Measurements from ENCODE around the gene CHP1.

The CHP1 gene

DNA sequence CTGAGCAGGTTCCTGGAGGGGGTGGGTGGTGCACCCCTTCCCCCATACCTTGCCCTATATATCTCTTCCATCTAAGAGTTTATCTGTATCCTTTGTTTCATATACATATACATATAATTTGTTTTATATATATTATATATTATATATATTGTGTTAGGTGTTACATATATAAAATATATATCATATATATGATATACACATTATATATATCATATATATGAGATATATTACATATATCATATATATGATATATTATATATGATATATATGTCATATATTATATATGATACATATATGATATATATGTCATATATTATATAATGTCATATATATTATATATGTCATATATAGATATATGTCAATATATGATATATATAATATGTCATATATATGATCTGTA is 31.6 kb upstream of the CHP1 start:
- Histone ChIP-seq H3K23ac (ENCODE audit: low read depth, low read length, poor library complexity) (no peak overlapping the region), H3K27ac (replicated peaks; ENCODE audit: low read length) (no peak overlapping the region), H3K36me3 (replicated peaks in 1 of 2; ENCODE audit: control insufficient read depth in 2 of 2, insufficient read depth in 2 of 2, low read length in 2 of 2) (no peaks in the 10 kb centered on the region), H2BK5ac (ENCODE audit: low read length) (no peak overlapping the region), H3K4me3 (ENCODE audit: low read length in 2 of 2) (no peak overlapping the region), H3K4me1 (ENCODE audit: control insufficient read depth in 2 of 2, insufficient read depth in 1 of 2, low read depth in 1 of 2, low read length in 2 of 2) (no peaks in the 10 kb centered on the region), H3K4me2 (ENCODE audit: insufficient read depth, low read length, poor library complexity, severe bottlenecking) (no peak overlapping the region), H3K27me3 (ENCODE audit: control insufficient read depth in 3 of 3, insufficient read depth in 3 of 3, low read depth in 1 of 3, low read length in 3 of 3) (no peaks in the 10 kb centered on the region), H2BK120ac (ENCODE audit: low read depth, low read length) (no peak overlapping the region), H3K18ac (ENCODE audit: low read length) (no peak overlapping the region), H2BK12ac (ENCODE audit: low read length) (no peak overlapping the region), H3K9me3 (replicated peaks in 1 of 2; ENCODE audit: control insufficient read depth in 2 of 2, insufficient read depth in 1 of 2, low read depth in 1 of 2, low read length in 2 of 2) (no peaks in the 10 kb centered on the region), H2AK5ac (ENCODE audit: low read depth, low read length) (no peak overlapping the region), H4K91ac (ENCODE audit: low read depth, low read length, poor library complexity) (no peak overlapping the region), H3K9ac (ENCODE audit: low read depth, low read length, poor library complexity) (no peak overlapping the region), H3K79me1 (ENCODE audit: low read depth, low read length) (no peaks in the 10 kb centered on the region), H2AFZ (ENCODE audit: low read length) (no peak overlapping the region), H3K4ac (ENCODE audit: low read length) (no peak overlapping the region), H3K14ac (ENCODE audit: low read length) (no peak overlapping the region), H2BK15ac (ENCODE audit: low read length) (no peak overlapping the region), H4K8ac (ENCODE audit: low read depth, low read length) (no peak overlapping the region)
- no peak for DNase-seq (ENCODE audit: low spot score)

- no peaks in the 10 kb centered on the region for H3K27me3 ChIP-seq (ENCODE audit: control insufficient read depth in 3 of 3, insufficient read depth in 3 of 3, low read depth in 1 of 3, low read length in 3 of 3)
- WGBS, 2 donors (ENCODE audit: extremely low coverage in 2 of 2, insufficient read length in 2 of 2, insufficient replicate concordance in 1 of 2): no CpG with 5 or more reads among the region's 7 CpGs
- no peak overlapping the region for H4K91ac ChIP-seq (ENCODE audit: low read depth, low read length, poor library complexity)
- no peak overlapping the region for H3K4me3 ChIP-seq (ENCODE audit: low read length in 2 of 2)
- H3K4me1 ChIP-seq (ENCODE audit: control insufficient read depth in 2 of 2, insufficient read depth in 1 of 2, low read depth in 1 of 2, low read length in 2 of 2): no peaks in the 10 kb centered on the region
- H3K27ac ChIP-seq (replicated peaks; ENCODE audit: low read length): no peak overlapping the region
- no peak overlapping the region for H3K14ac ChIP-seq (ENCODE audit: low read length)
- no peaks in the 10 kb centered on the region for H3K9me3 ChIP-seq (replicated peaks in 1 of 2; ENCODE audit: control insufficient read depth in 2 of 2, insufficient read depth in 1 of 2, low read depth in 1 of 2, low read length in 2 of 2)
- H3K36me3 ChIP-seq (replicated peaks in 1 of 2; ENCODE audit: control insufficient read depth in 2 of 2, insufficient read depth in 2 of 2, low read length in 2 of 2): no peaks in the 10 kb centered on the region
- no peak overlapping the region for H3K4me2 ChIP-seq (ENCODE audit: insufficient read depth, low read length, poor library complexity, severe bottlenecking)
- no peak for DNase-seq (ENCODE audit: low spot score)
- no peaks in the 10 kb centered on the region for H3K79me1 ChIP-seq (ENCODE audit: low read depth, low read length)
- no peak overlapping the region for H2AFZ ChIP-seq (ENCODE audit: low read length)
- no peak overlapping the region for H2BK15ac ChIP-seq (ENCODE audit: low read length)
- H3K4ac ChIP-seq (ENCODE audit: low read length): no peak overlapping the region
- H2BK5ac ChIP-seq (ENCODE audit: low read length): no peak overlapping the region
- no peak overlapping the region for H2AK5ac ChIP-seq (ENCODE audit: low read depth, low read length)
- H3K23ac ChIP-seq (ENCODE audit: low read depth, low read length, poor library complexity): no peak overlapping the region
- no peak overlapping the region for H3K18ac ChIP-seq (ENCODE audit: low read length)
- no peak overlapping the region for H2BK120ac ChIP-seq (ENCODE audit: low read depth, low read length)
- H3K9ac ChIP-seq (ENCODE audit: low read depth, low read length, poor library complexity): no peak overlapping the region
- H4K8ac ChIP-seq (ENCODE audit: low read depth, low read length): no peak overlapping the region
- H2BK12ac ChIP-seq (ENCODE audit: low read length): no peak overlapping the region
Observed at GRCh38 chr15:41203395-41203794, 27.7 kb upstream of the CHP1 start.

- Histone ChIP-seq H3K4me3 (ENCODE audit: low read length in 2 of 2) (no peak overlapping the region), H2AFZ (ENCODE audit: low read length) (no peak overlapping the region), H2BK12ac (ENCODE audit: low read length) (no peak overlapping the region), H2BK120ac (ENCODE audit: low read depth, low read length) (no peak overlapping the region), H3K4me2 (ENCODE audit: insufficient read depth, low read length, poor library complexity, severe bottlenecking) (no peak overlapping the region), H3K18ac (ENCODE audit: low read length) (no peak overlapping the region), H3K4ac (ENCODE audit: low read length) (no peak overlapping the region), H3K14ac (ENCODE audit: low read length) (no peak overlapping the region), H3K9ac (ENCODE audit: low read depth, low read length, poor library complexity) (no peak overlapping the region), H2BK5ac (ENCODE audit: low read length) (no peak overlapping the region), H3K27ac (replicated peaks; ENCODE audit: low read length) (no peak overlapping the region), H2AK5ac (ENCODE audit: low read depth, low read length) (no peak overlapping the region), H3K36me3 (replicated peaks in 1 of 2; ENCODE audit: control insufficient read depth in 2 of 2, insufficient read depth in 2 of 2, low read length in 2 of 2) (no peaks in the 10 kb centered on the region), H3K27me3 (ENCODE audit: control insufficient read depth in 3 of 3, insufficient read depth in 3 of 3, low read depth in 1 of 3, low read length in 3 of 3) (no peaks in the 10 kb centered on the region), H4K8ac (ENCODE audit: low read depth, low read length) (no peak overlapping the region), H3K23ac (ENCODE audit: low read depth, low read length, poor library complexity) (no peak overlapping the region), H3K9me3 (replicated peaks in 1 of 2; ENCODE audit: control insufficient read depth in 2 of 2, insufficient read depth in 1 of 2, low read depth in 1 of 2, low read length in 2 of 2) (no peaks in the 10 kb centered on the region), H3K79me1 (ENCODE audit: low read depth, low read length) (no peaks in the 10 kb centered on the region), H4K91ac (ENCODE audit: low read depth, low read length, poor library complexity) (no peak overlapping the region), H2BK15ac (ENCODE audit: low read length) (no peak overlapping the region), H3K4me1 (ENCODE audit: control insufficient read depth in 2 of 2, insufficient read depth in 1 of 2, low read depth in 1 of 2, low read length in 2 of 2) (no peaks in the 10 kb centered on the region)
- no CpG with 5 or more reads among the region's 3 CpGs for WGBS, 2 donors (ENCODE audit: extremely low coverage in 2 of 2, insufficient read length in 2 of 2, insufficient replicate concordance in 1 of 2)
- DNase-seq (ENCODE audit: low spot score): no peak
Observed at GRCh38 chr15:41205315-41205714, 25.8 kb upstream of the CHP1 start.

DNA sequence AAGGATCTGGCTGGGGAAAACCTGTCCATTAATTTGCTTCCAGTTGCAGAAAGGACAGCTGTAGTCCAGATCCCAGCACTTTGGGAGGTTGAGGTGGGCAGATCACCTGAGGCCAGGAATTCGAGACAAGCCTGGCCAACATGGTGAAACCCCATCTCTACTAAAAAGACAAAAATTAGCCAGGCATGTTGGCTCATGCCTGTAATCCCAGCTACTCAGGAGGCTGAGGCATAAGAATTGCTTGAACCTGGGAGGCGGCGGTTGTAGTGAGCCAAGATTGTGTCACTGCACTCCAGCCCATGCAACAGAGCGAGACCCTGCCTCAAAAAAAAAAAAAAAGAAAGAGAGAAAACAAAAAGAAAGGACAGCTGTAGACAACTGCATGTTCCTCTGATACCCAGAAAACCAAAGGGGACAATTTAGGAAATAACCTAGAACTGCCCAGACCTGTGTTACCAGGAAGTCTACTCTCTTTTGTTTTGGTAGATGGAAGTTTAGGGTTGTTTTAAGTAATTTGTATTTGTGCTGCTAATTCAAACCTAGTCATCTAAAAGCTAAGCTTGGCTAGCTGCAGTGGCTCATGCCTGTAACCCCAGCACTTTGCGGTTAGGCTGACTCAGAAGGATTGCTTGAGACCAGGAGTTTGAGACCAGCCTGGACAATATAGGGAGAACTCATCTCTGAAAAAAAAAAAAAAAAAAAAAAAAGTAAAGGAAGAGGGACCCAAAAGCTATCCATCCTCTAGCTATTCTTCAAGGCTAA is 23.2 kb upstream of the CHP1 start:
- no peak overlapping the region for H4K8ac ChIP-seq (ENCODE audit: low read depth, low read length)
- no CpG with 5 or more reads among the region's 5 CpGs for WGBS, 2 donors (ENCODE audit: extremely low coverage in 2 of 2, insufficient read length in 2 of 2, insufficient replicate concordance in 1 of 2)
- no peak overlapping the region for H3K4me2 ChIP-seq (ENCODE audit: insufficient read depth, low read length, poor library complexity, severe bottlenecking)
- H2BK15ac ChIP-seq (ENCODE audit: low read length): no peak overlapping the region
- DNase-seq (ENCODE audit: low spot score): no peak
- H3K27ac ChIP-seq (replicated peaks; ENCODE audit: low read length): no peak overlapping the region
- no peak overlapping the region for H3K14ac ChIP-seq (ENCODE audit: low read length)
- no peak overlapping the region for H3K18ac ChIP-seq (ENCODE audit: low read length)
- no peak overlapping the region for H3K9ac ChIP-seq (ENCODE audit: low read depth, low read length, poor library complexity)
- H3K4me1 ChIP-seq (ENCODE audit: control insufficient read depth in 2 of 2, insufficient read depth in 1 of 2, low read depth in 1 of 2, low read length in 2 of 2): no peaks in the 10 kb centered on the region
- no peak overlapping the region for H3K4ac ChIP-seq (ENCODE audit: low read length)
- no peak overlapping the region for H2BK120ac ChIP-seq (ENCODE audit: low read depth, low read length)
- no peaks in the 10 kb centered on the region for H3K9me3 ChIP-seq (replicated peaks in 1 of 2; ENCODE audit: control insufficient read depth in 2 of 2, insufficient read depth in 1 of 2, low read depth in 1 of 2, low read length in 2 of 2)
- H3K4me3 ChIP-seq (ENCODE audit: low read length in 2 of 2): no peak overlapping the region
- H3K36me3 ChIP-seq (replicated peaks in 1 of 2; ENCODE audit: control insufficient read depth in 2 of 2, insufficient read depth in 2 of 2, low read length in 2 of 2): no peaks in the 10 kb centered on the region
- H2AFZ ChIP-seq (ENCODE audit: low read length): peak overlapping the region; percentile 10
- no peak overlapping the region for H3K23ac ChIP-seq (ENCODE audit: low read depth, low read length, poor library complexity)
- H3K27me3 ChIP-seq (ENCODE audit: control insufficient read depth in 3 of 3, insufficient read depth in 3 of 3, low read depth in 1 of 3, low read length in 3 of 3): peaks cover 0 to 2% (median 0%) of the 10 kb centered on the region in 3 experiments
- no peak overlapping the region for H2BK12ac ChIP-seq (ENCODE audit: low read length)
- H2BK5ac ChIP-seq (ENCODE audit: low read length): no peak overlapping the region
- H4K91ac ChIP-seq (ENCODE audit: low read depth, low read length, poor library complexity): no peak overlapping the region
- H2AK5ac ChIP-seq (ENCODE audit: low read depth, low read length): no peak overlapping the region
- no peaks in the 10 kb centered on the region for H3K79me1 ChIP-seq (ENCODE audit: low read depth, low read length)
